Activated CD4-positive, alpha-beta T cell treated with anti-CD3 and anti-CD28 coated beads, Interleukin-2, Interleukin-4, amounts not matched to agents 100 ng/mL and 50 ng/mL, durations not matched to agents 16 hours and 8 hours (primary cell): ENCODE measurements around the gene PCAT6.

Experiments
- DNase-seq: peaks from one replicate; pipeline ENCODE4 v3.0.0-alpha.2; 2020; ENCODE audit warnings: low spot score

The PCAT6 gene

GRCh38 chr1:202848191-202848542 lies 37.4 kb downstream of the PCAT6 start:
- DNase-seq = no peak

GRCh38 chr1:202850593-202851362 lies 40.0 kb downstream of the PCAT6 start:
- no peak for DNase-seq

GRCh38 chr1:202852163-202852904 lies 41.6 kb downstream of the PCAT6 start:
- peak; percentile 54 for DNase-seq

- DNase-seq = no peak
Measured at GRCh38 chr1:202854787-202855186, 44.0 kb downstream of the PCAT6 start.

- no peak for DNase-seq
Measured at GRCh38 chr1:202856014-202856413, 45.3 kb downstream of the PCAT6 start.

- no peak for DNase-seq
Measured at GRCh38 chr1:202857136-202857610, 46.4 kb downstream of the PCAT6 start.

- no peak for DNase-seq
Measured at GRCh38 chr1:202858331-202858730, 47.6 kb downstream of the PCAT6 start.

GRCh38 chr1:202858789-202859414 lies 48.1 kb downstream of the PCAT6 start:
- no peak for DNase-seq

- DNase-seq = no peak
Measured at GRCh38 chr1:202860744-202861419, 50.1 kb downstream of the PCAT6 start.
